GM18951 (cell line): ENCODE measurements around the gene PAIP2.

Source experiments
- POLR2A ChIP-seq: IDR thresholded peaks from 4 replicates; pipeline ENCODE4 v1.6.1; 2011; ENCODE audit warnings: mild to moderate bottlenecking; ENCODE audit not compliant: insufficient read length, insufficient read depth; ENCODE audit errors: extremely low read depth
- in situ Hi-C: fragments of 300-500 bp; cut with MboI; formaldehyde crosslinking; loops from one replicate; pipeline ENCODE4 v1.12.0; 2022; ENCODE audit warnings: low sequenced_read_pairs, mixed read lengths, inconsistent platforms; ENCODE audit not compliant: unreplicated experiment

The PAIP2 gene

DNA sequence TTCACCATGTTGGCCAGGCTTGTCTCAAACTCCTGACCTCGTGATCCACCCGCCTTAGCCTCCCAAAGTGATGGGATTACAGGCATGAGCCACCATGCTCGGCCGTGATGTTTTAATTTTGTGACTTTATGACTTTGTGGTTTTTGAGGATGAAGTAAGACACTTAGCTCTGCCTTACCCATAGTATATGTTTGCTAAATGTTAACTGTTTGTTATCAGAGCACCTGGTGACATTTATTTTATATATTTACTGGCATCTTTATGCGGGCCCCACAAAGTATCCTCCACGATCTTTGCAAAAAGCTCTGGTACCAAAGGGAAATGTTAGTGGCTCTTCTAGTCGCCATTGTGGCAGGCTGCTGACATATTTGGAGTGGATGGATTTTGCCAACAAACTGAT lies 34.7 kb downstream of the PAIP2 start:
- in situ Hi-C loops, result no loop called here
- no peak for TF ChIP-seq POLR2A

- in situ Hi-C loops, result no loop called here
- TF ChIP-seq POLR2A, result no peak
Observed at GRCh38 chr5:139377226-139377625, 35.6 kb downstream of the PAIP2 start.

DNA sequence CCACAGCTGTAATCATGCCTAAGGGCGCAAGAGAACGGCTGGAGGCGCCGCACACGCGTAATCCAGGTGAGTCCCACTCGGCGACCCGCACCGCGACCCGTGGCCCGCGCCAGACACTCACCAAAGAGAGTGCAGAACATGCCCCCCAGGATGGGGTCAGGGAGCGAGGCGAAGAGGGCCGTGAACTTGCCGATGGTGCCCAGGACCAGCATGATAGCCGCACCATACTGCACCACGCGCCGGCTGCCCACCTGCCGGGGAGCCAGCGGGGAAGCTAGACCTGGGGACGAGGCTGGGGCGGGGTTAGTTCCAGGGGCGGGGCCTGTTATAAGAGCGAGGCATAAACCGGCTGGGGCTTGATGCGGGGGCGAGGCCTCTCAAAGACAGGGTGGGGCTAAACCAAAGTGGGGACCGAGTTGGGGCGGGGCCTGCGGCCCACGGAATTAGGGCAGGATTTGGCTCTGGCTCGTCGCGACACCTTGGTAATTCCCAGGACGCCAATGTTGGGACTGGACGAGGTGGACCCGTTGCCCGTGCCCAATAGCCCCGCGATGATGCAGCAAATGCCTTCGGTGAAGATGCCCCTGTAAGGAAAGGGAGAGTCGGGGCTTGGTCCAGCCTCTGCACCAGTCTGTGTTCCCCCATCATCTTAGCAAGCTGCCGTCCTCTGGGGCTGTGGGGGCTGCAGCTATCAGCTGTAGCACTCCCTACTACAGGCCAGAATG lies 36.6 kb downstream of the PAIP2 start:
- no peak for TF ChIP-seq POLR2A
- in situ Hi-C loops, result no loop called here

GRCh38 chr5:139378941-139379361 lies 37.3 kb downstream of the PAIP2 start:
- in situ Hi-C loops, result no loop called here
- TF ChIP-seq POLR2A, result no peak

DNA sequence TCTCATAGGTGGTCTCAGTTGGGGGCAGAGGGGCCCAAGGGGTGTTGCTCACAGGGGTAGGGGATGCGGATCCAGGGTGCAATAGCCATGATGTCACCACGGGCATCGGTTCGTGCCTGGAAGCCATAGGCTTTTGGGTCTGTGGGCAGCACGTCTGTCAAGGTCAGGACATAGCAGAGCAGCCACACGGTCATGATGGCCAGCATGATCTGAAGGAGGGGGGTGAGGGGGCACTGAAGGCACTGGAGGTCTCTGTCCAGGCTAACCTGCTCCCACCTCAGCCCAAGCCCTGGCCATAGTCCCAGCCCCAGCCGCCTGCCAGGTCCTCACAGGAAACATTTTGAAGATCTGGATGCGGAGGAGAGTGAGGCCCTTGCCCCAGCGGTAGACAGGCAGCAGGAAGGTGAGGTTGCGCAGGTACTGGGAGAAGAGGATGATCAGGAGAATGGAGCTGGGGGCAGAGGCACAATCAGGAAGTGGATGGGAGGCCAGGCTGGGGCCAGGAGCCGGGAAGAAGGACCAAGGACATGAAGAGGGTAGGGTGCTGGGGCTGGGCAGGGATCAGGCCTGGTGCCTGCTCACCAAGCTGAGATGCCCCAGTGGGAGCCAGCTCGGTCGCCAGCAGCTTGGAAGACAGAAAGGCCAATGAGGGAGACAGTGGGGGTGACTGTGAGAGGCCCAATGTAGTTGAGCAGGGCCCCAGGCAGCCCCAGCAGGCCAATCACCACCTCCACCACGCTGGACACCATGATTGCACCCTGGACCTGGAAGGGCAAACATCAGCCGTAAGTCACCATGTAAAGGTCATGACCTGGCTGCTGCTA lies 38.2 kb downstream of the PAIP2 start:
- no peak for TF ChIP-seq POLR2A
- in situ Hi-C loops, result no loop called here

- in situ Hi-C loops, result no loop called here
- TF ChIP-seq POLR2A, result no peak
Observed at GRCh38 chr5:139381837-139382761, 40.4 kb downstream of the PAIP2 start.

- in situ Hi-C loops, result no loop called here
- TF ChIP-seq POLR2A, result no peak
Observed at GRCh38 chr5:139382807-139383206, 41.2 kb downstream of the PAIP2 start.

DNA sequence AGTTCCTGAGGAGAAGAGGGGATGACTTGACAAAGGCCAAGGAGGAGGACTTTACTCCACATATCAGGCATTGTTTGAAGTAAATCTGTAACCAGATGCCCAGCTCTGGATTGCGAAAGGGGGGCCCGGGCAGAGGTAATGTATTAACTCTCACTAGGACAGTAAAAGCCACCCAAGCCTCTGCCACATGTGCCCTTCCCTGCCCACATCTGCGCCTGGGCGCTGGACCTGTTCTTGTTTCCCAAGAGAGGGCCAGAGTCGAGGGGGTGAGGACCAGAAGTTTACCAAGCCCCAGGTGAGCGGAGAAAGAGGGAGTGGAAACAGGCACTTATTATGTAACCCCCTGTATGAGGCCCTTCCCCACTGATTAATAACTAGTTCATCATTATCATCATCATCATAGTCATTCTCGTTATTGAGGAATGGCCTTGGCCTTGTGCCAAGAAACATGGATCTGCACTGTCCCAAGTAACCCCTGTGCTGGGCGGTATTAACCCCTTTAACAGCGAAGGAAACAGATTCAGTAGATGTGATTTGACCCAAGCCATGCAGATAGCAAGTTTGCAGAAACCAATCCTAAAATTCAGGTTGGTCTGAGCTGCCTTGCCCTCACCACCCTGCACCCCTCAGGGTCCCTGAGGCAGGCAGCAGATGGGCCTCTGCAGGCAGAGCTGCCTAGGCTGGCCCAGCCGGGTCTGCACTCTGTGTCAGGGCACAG lies 41.8 kb downstream of the PAIP2 start, which contains the start of gene SLC23A1:
SLC23A1 (minus strand) TSS at position 23 of the 718 bp plus-strand sequence. CDS start 44 bp downstream, outside the sequence.
- TF ChIP-seq POLR2A, result peak; percentile 7
- in situ Hi-C loops, result no loop called here

DNA sequence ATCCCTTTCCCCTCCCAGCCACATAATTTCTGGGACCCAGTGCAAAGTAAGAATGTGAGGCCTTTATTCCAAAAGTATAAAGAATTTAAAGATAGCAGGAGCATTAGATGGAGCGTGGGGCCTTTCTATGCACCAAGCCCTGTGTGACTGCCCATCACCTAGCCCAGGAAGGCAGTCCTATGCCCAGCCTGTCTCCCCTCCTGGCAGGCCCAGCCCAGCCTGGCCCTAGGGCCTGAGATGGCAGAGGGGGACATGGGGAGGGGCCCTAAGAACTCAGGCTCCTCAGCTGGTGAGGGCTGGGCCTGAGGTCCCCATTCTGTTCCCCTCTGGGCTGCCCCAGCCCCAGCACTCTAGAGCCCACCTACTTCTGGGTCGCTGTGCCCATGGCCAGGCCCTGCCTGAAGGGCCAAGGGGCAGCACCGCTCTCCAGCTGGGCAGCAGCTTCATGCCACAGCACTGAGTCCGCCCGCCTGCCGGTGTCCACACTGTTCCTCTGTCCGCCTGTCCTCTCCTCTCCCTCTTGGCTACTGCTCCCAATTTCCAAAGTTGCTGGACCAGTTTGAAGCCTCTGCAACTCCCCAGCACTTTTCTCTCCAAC lies 42.4 kb downstream of the PAIP2 start:
- TF ChIP-seq POLR2A, result no peak
- in situ Hi-C loops, result no loop called here

DNA sequence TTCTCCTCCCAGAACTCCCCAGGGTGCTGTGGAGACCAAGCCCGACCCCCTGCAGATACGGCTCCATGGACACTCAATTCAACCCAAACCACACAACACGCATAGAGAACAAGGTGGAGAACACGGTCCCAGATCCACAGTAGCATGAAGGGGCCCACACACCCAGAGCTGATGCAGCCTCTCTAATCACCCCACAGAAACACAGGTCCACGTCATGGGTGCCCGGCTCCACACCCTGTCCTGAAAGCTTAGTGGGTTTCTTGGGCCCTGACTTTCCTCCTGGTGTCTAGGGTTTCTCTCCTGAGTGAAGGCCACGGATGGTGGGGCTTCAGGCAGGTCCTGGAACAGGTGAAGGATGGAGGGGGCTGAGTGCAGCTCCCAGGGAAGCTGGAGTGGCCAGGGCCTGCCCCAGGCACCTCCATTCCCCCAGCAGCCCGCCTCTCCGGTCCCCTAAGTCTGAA lies 43.0 kb downstream of the PAIP2 start:
- in situ Hi-C loops, result no loop called here
- TF ChIP-seq POLR2A, result peak; percentile 8

DNA sequence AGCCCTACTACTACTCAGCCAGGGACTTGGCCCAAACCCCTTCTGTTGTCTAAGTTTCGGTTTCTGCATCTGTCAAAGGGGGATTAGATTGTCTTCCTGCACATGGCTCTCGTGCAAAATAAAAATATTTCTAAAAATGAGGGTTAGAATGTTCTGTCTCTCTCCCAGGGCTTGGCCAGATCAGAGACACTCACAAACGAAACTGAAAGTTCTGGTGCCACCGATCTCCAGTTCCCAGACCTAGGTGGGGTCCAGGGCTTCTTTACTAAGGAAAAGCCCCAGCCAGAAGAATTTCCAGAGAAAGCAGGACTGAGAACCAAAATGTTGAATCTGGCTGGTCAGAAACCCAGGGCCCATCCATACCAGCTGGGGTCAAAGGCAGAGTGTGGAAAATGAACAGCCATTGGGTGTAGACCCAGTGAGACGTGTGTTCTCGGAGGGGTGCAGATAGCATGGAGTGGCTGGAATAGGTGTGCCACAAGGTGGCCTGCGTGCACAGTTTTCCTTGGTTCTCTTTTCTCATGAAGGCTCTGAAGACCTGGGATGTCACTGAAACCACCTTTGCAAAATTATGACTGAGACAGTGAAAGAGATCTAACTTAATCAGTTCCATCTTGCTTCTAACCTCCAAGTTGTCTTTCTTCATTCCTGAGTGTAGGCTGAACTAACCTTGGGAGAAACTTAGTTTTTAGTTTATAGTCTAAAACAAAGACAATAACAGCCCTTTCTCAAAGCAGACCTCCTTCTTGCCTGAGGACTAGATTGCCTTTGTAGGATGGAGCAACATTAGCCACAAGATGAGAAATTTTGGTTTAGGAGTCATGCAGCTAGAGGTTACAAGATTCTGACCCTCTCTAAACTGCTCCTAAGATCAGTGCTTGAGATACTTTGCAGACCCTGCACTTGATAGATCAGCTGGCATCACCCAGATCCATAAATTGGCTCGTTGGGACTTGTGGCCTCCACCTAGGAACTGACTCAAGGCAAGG lies 43.7 kb downstream of the PAIP2 start:
- in situ Hi-C loops, result no loop called here
- peak; percentile 30 for TF ChIP-seq POLR2A
